ENCODE data around the gene TMEM238.
"Not testable (repeated sequence)": the region's sequence is repeated elsewhere in the genome, so short reads cannot be mapped to it uniquely, and the experiment has no call there.

DNA sequence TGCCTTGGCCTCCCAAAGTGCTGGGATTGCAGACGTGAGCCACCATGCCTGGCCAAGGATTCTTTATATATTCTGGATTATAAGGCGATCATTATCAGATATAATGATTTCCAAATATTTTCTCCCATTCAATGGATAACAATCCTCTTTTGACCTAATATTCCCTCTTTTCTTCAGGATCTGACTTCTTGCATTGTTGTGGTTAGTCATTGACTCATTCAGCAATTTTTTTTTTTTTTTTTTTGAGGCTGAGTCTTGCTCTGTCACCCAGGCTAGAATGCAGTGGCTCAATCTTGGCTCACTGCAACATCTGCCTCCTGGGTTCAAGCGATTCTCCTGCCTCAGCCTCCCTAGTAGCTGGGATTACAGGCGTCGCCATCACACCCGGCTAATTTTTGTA, 54.3 kb downstream of the TMEM238 start:
- TF ChIP-seq SIN3A (IDR thresholded peaks at IDR 0.05; ENCODE audit: borderline replicate concordance, low read depth, low read length); POLR2AphosphoS5 (IDR thresholded peaks at IDR 0.05; ENCODE audit: low read depth, low read length); RFX5 (IDR thresholded peaks at IDR 0.05; ENCODE audit: low read length); TCF12 (IDR thresholded peaks at IDR 0.05); EP300 (IDR thresholded peaks at IDR 0.05; ENCODE audit: borderline replicate concordance in 1 of 2, low read depth in 1 of 2, low read length in 1 of 2); SMC3 (IDR thresholded peaks at IDR 0.05; ENCODE audit: low read depth, low read length); RAD21 (IDR thresholded peaks at IDR 0.05; ENCODE audit: low read length); FOXM1 (IDR thresholded peaks at IDR 0.05; ENCODE audit: low read depth): not testable (repeated sequence)
- TF ChIP-seq, protein P1, sequence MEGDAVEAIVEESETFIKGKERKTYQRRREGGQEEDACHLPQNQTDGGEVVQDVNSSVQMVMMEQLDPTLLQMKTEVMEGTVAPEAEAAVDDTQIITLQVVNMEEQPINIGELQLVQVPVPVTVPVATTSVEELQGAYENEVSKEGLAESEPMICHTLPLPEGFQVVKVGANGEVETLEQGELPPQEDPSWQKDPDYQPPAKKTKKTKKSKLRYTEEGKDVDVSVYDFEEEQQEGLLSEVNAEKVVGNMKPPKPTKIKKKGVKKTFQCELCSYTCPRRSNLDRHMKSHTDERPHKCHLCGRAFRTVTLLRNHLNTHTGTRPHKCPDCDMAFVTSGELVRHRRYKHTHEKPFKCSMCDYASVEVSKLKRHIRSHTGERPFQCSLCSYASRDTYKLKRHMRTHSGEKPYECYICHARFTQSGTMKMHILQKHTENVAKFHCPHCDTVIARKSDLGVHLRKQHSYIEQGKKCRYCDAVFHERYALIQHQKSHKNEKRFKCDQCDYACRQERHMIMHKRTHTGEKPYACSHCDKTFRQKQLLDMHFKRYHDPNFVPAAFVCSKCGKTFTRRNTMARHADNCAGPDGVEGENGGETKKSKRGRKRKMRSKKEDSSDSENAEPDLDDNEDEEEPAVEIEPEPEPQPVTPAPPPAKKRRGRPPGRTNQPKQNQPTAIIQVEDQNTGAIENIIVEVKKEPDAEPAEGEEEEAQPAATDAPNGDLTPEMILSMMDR (IDR thresholded peaks at IDR 0.05) = not testable (repeated sequence)
- TF ChIP-seq, protein P2, sequence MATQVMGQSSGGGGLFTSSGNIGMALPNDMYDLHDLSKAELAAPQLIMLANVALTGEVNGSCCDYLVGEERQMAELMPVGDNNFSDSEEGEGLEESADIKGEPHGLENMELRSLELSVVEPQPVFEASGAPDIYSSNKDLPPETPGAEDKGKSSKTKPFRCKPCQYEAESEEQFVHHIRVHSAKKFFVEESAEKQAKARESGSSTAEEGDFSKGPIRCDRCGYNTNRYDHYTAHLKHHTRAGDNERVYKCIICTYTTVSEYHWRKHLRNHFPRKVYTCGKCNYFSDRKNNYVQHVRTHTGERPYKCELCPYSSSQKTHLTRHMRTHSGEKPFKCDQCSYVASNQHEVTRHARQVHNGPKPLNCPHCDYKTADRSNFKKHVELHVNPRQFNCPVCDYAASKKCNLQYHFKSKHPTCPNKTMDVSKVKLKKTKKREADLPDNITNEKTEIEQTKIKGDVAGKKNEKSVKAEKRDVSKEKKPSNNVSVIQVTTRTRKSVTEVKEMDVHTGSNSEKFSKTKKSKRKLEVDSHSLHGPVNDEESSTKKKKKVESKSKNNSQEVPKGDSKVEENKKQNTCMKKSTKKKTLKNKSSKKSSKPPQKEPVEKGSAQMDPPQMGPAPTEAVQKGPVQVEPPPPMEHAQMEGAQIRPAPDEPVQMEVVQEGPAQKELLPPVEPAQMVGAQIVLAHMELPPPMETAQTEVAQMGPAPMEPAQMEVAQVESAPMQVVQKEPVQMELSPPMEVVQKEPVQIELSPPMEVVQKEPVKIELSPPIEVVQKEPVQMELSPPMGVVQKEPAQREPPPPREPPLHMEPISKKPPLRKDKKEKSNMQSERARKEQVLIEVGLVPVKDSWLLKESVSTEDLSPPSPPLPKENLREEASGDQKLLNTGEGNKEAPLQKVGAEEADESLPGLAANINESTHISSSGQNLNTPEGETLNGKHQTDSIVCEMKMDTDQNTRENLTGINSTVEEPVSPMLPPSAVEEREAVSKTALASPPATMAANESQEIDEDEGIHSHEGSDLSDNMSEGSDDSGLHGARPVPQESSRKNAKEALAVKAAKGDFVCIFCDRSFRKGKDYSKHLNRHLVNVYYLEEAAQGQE (IDR thresholded peaks at IDR 0.05; ENCODE audit: low read depth, low read length) = not testable (repeated sequence)
- TF ChIP-seq, protein P3, sequence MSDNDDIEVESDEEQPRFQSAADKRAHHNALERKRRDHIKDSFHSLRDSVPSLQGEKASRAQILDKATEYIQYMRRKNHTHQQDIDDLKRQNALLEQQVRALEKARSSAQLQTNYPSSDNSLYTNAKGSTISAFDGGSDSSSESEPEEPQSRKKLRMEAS (IDR thresholded peaks at IDR 0.05; ENCODE audit: low read depth) = not testable (repeated sequence)
- TF ChIP-seq, protein P4, sequence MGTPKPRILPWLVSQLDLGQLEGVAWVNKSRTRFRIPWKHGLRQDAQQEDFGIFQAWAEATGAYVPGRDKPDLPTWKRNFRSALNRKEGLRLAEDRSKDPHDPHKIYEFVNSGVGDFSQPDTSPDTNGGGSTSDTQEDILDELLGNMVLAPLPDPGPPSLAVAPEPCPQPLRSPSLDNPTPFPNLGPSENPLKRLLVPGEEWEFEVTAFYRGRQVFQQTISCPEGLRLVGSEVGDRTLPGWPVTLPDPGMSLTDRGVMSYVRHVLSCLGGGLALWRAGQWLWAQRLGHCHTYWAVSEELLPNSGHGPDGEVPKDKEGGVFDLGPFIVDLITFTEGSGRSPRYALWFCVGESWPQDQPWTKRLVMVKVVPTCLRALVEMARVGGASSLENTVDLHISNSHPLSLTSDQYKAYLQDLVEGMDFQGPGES (IDR thresholded peaks at IDR 0.05; ENCODE audit: low read depth, low read length) = not testable (repeated sequence)
- TF ChIP-seq, protein P5, sequence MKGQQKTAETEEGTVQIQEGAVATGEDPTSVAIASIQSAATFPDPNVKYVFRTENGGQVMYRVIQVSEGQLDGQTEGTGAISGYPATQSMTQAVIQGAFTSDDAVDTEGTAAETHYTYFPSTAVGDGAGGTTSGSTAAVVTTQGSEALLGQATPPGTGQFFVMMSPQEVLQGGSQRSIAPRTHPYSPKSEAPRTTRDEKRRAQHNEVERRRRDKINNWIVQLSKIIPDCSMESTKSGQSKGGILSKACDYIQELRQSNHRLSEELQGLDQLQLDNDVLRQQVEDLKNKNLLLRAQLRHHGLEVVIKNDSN (IDR thresholded peaks at IDR 0.05; ENCODE audit: borderline replicate concordance, low read depth) = not testable (repeated sequence)
